GM12878 (cell line): Measurements from ENCODE around the gene DAB2IP. TPM values are rescaled to one million over a fixed set of nuclear protein-coding genes. Genes with fewer than 3 reads are reported as not detected.
"Not testable (repeated sequence)": the region's sequence is repeated elsewhere in the genome, so short reads cannot be mapped to it uniquely, and the experiment has no call there.

ENCODE experiments used
- ATAC-seq: fragments of 200-7000 bp; cut with Tn5 transposase; 3 replicates; pipeline ENCODE4 v1.9.1; 2020; ENCODE audit warnings: mild to moderate bottlenecking, moderate library complexity
- BruUV-seq: library from RNA; stranded (reverse); fragments of 400-500 nt; replicated peaks from 2 replicates; lab custom pipeline; 2021; lab: Mats Ljungman, UMichigan
- CTCF ChIA-PET: fragments of 300-600 bp; sonication (Branson Sonifier 250); formaldehyde crosslinking; extraction: SDS; loops from one replicate; lab custom pipeline; 2021; ENCODE audit warnings: inconsistent platforms; lab: Yijun Ruan, JAX
- POLR2A ChIA-PET: fragments of 350-600 bp; formaldehyde crosslinking; extraction: SDS; loops from one replicate; lab custom pipeline; 2021; ENCODE audit warnings: inconsistent platforms; lab: Charles Lee
- RAD21 ChIA-PET: fragments of 300-600 bp; sonication (Branson Sonifier 250); formaldehyde crosslinking; loops from one replicate; lab custom pipeline; 2023; ENCODE audit warnings: antibody characterized with exemption; ENCODE audit not compliant: unreplicated experiment; lab: Charles Lee
- SMC1A ChIA-PET: fragments of 300-600 bp; sonication (Branson Sonifier 250); formaldehyde crosslinking; loops from one replicate; lab custom pipeline; 2023; ENCODE audit not compliant: unreplicated experiment, uncharacterized antibody; lab: Charles Lee
- DNase-seq: peaks from one replicate; pipeline ENCODE4 v3.0.0-alpha.2; 2011; ENCODE audit warnings: low read depth, low spot score
- FAIRE-seq: peaks from 3 replicates; lab custom pipeline; 2011; peaks lifted over from hg19 to GRCh38; lab: Jason Lieb, UNC
- H2AFZ ChIP-seq: 2 replicates; pipeline ENCODE4 v1.6.0; 2011; ENCODE audit warnings: low read depth, low read length, control low read depth; ENCODE audit not compliant: control insufficient read depth
- H3K27ac ChIP-seq: 2 replicates; pipeline ENCODE4 v1.5.1; 2011; ENCODE audit warnings: control low read depth; ENCODE audit not compliant: control insufficient read depth, insufficient read depth
- H3K27me3 ChIP-seq, 2 experiments: replicated peaks in 1 of 2; 2 replicates each; pipeline versions ENCODE4 v1.6.0 to v1.6.1; 2011; ENCODE audit warnings: low read length in 1 of 2; ENCODE audit not compliant: control insufficient read depth in 2 of 2, insufficient read depth in 2 of 2
- H3K36me3 ChIP-seq, 2 experiments: 2 replicates each; pipeline ENCODE4 v1.5.1; 2011; ENCODE audit warnings: low read length in 1 of 2; ENCODE audit not compliant: control insufficient read depth in 2 of 2, insufficient read depth in 2 of 2
- H3K4me1 ChIP-seq: 2 replicates; pipeline ENCODE4 v1.6.1; 2011; ENCODE audit warnings: mild to moderate bottlenecking, low read length, moderate library complexity, mixed read lengths; ENCODE audit not compliant: control insufficient read depth, insufficient read depth
- H3K4me2 ChIP-seq: 2 replicates; pipeline ENCODE4 v1.6.0; 2011; ENCODE audit warnings: control low read depth; ENCODE audit not compliant: control insufficient read depth, insufficient read depth
- H3K4me3 ChIP-seq: fragments of 200-600 bp; sonication (generic); 2 replicates; pipeline ENCODE4 v1.5.1; 2016
- H3K79me2 ChIP-seq: 2 replicates; pipeline ENCODE4 v1.6.0; 2011; ENCODE audit warnings: low read length; ENCODE audit not compliant: control insufficient read depth, insufficient read depth
- H3K9ac ChIP-seq: 2 replicates; pipeline ENCODE4 v1.8.0; 2011; ENCODE audit warnings: low read length, control low read depth, mixed read lengths; ENCODE audit not compliant: control insufficient read depth, insufficient read depth
- H3K9me3 ChIP-seq: replicated peaks from 3 replicates; pipeline ENCODE4 v1.5.1; 2011; ENCODE audit warnings: mild to moderate bottlenecking, low read length; ENCODE audit not compliant: control insufficient read depth, insufficient read depth
- H4K20me1 ChIP-seq: 2 replicates; pipeline ENCODE4 v1.6.0; 2011; ENCODE audit not compliant: control insufficient read depth, insufficient read depth
- CBFB ChIP-seq: IDR thresholded peaks from 2 replicates; pipeline ENCODE4 v1.6.1; 2016; ENCODE audit warnings: antibody characterized with exemption, low read depth
- LARP7 ChIP-seq: fragments of 450-650 bp; IDR thresholded peaks from 2 replicates; pipeline ENCODE4 v1.6.1; 2017; ENCODE audit warnings: mild to moderate bottlenecking
- POLR2A ChIP-seq: IDR thresholded peaks from 2 replicates; pipeline ENCODE4 v1.6.1; 2011; ENCODE audit warnings: low read depth, mild to moderate bottlenecking, low read length
- WGBS: methylation state at CpG from one replicate; pipeline ENCODE4 v1.1.6; 2016; ENCODE audit warnings: low lambda C conversion rate; ENCODE audit not compliant: insufficient replicate concordance, insufficient coverage; ENCODE audit errors: missing lambda C conversion rate; 5-methylcytosine and 5-hydroxymethylcytosine counted together
- in situ Hi-C: fragments of 300-500 bp; cut with MboI; formaldehyde crosslinking; loops from 9 replicates; pipeline ENCODE4 v1.14.3; 2018; ENCODE audit warnings: mixed read lengths
- intact Hi-C: fragments of 100-400 bp; cut with micrococcal nuclease; formaldehyde crosslinking; loops from one replicate; pipeline ENCODE4 v1.14.2; 2022; ENCODE audit not compliant: unreplicated experiment
- polyA plus RNA-seq, 11 experiments: library from polyadenylated mRNA; depleted of rRNA in 4 of 11; unstranded in 6 of 11; stranded (reverse) in 5 of 11; fragments of >200 nt; fragmentation: Nextera tagmentation in 4 of 11; fragmentation: Illumina TruSeq in 1 of 11; extraction: Ambion mirVana in 4 of 11; extraction: Trizol in 1 of 11; gene quantifications; 1 replicate in 1 of 11; 2 replicates in 10 of 11; pipeline versions ENCODE4 v1.2.1 to v1.2.3, GENCODE V29; 2011 to 2016; ENCODE audit warnings: inconsistent platforms in 2 of 11, missing spikeins in 2 of 11, low read depth in 1 of 11
- total RNA-seq, 4 experiments: library from RNA; depleted of rRNA in 3 of 4; stranded (reverse); fragments of >200 nt in 3 of 4; fragmentation: Illumina TruSeq in 1 of 4; extraction: Trizol in 1 of 4; gene quantifications; 2 replicates each; pipeline versions ENCODE4 v1.2.1 to v1.2.3, GENCODE V29; 2013 to 2021

Gene DAB2IP
- total and polyA plus RNA-seq, 10 of the 15 experiments (the other 5 are each of a cell fraction or from before 2014, with no cell fraction given): 0.03 to 0.38 (median 0.14) TPM; not detected in 6

DNA sequence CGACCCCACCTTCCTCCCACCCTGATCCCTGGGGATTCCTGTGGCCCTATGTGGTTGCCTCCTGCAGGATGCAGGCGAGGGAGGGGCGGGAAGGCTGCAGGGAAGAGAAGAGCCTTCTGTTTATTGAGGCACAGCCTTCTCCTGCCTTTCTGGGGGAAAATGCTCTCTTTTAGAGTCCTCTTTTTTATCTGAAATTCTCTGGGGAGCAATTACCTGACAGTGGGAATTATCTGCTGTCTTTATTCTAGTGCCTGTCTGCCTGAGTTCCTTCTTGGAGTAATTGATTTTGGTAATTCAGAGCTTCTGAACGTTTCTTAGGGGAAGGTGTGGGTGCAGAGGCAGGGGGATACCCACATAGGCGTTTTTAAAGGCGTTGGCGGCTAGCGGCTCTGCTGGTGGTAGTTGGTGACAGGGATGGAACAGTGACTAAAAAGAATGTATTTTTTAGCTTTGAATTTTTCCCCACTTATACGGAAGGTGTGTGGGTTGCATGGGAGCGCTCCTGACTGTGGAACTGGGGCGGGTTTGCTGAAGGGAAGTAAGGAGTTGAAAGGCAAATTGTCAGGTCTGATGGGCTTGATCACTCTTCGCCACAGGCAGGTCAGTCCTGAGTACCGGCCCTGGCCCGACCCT is 35.2 kb upstream of the DAB2IP start:
- BruUV-seq: no TSS peak
- RAD21 ChIA-PET: no interaction called here
- ATAC-seq: no peak

DNA sequence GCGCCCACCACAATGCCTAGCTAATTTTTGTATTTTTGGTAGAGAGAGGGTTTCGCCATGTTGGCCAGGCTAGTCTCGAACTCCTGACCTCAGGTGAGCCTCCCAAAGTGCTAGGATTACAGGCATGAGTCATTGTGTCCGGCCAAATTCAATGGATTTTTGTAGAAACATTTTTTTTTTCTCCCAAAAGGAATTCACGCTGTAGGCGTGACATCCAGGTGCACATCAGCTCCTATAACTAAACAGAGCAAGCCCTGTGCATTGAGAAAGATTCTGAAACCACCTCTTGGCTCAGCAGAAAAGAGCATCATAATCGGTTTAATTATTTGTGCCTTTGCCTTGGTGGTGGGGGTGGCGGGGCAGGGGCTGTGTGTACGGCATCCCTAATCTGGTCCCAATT is 32.9 kb upstream of the DAB2IP start:
- BruUV-seq: no TSS peak
- Histone ChIP-seq H3K4me1 (no peaks in the 10 kb centered on the region; the same call in 1 of the 2 replicates), H3K9ac (no peak overlapping the region), H3K4me3 (no peak overlapping the region), H2AFZ (no peak overlapping the region), H3K9me3 (no peaks in the 10 kb centered on the region), H3K27me3 (no peaks in the 10 kb centered on the region; a peak in 1 of 4 replicates), H4K20me1 (no peaks in the 10 kb centered on the region), H3K27ac (no peak overlapping the region), H3K36me3 (no peaks in the 10 kb centered on the region), H3K4me2 (no peak overlapping the region), H3K79me2 (no peaks in the 10 kb centered on the region)
- ATAC-seq (no peak), DNase-seq (no peak), FAIRE-seq (no peak)
- POLR2A ChIA-PET: no interaction called here
- intact Hi-C loops: no loop called here
- RAD21 ChIA-PET: no interaction called here
- SMC1A ChIA-PET: no interaction called here
- TF ChIP-seq LARP7: no peak
- CTCF ChIA-PET: no interaction called here
- 40% methylated on average over 9 of the region's 9 CpGs for WGBS
- in situ Hi-C loops: no loop called here

More for the DNA sequence above, 35.2 kb upstream of the DAB2IP start:
- H2AFZ ChIP-seq: no peak overlapping the region
- intact Hi-C loops: no loop called here
- H3K36me3 ChIP-seq: no peaks in the 10 kb centered on the region
- H3K9ac ChIP-seq: no peak overlapping the region
- H3K9me3 ChIP-seq: no peaks in the 10 kb centered on the region
- no peaks in the 10 kb centered on the region for H3K79me2 ChIP-seq
- no peak for FAIRE-seq
- 30% methylated on average over 14 of the region's 14 CpGs for WGBS
- no peaks in the 10 kb centered on the region; the same call in 1 of the 2 replicates for H3K4me1 ChIP-seq
- H3K27ac ChIP-seq: no peak overlapping the region
- ChIA-PET SMC1A (no interaction called here), CTCF (no interaction called here), POLR2A (no interaction called here)
- in situ Hi-C loops: no loop called here
- H3K4me3 ChIP-seq: no peak overlapping the region
- no peak overlapping the region for H3K4me2 ChIP-seq
- TF ChIP-seq CBFB (no peak), POLR2A (no peak)
- H3K27me3 ChIP-seq: peaks cover 5 to 8% of the 10 kb centered on the region in 2 experiments; a peak in 3 of 4 replicates
- H4K20me1 ChIP-seq: no peaks in the 10 kb centered on the region
- DNase-seq: no peak

DNA sequence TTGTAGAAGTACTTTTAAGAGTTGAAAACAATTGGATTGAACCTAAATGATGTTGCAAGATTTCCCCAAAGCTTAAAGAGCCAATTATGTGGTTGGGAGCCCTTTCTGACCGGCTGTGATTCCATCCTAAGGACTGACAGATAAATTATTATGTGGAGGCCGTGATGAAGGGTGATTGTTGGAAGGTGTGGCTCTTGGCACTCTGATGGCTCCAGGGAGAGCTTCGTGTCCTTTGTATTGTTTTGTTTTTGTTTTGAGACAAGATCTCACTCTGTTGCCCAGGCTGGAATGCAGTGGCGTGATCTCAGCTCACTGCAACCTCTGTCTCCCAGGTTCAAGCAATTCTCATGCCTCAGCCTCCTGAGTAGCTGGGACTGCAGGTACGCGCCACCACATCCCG is 32.5 kb upstream of the DAB2IP start:
- SMC1A ChIA-PET, H3K79me2 ChIP-seq, H3K36me3 ChIP-seq, H3K4me3 ChIP-seq, H3K4me1 ChIP-seq, H3K9me3 ChIP-seq, BruUV-seq, H3K9ac ChIP-seq, H4K20me1 ChIP-seq, H3K4me2 ChIP-seq, H2AFZ ChIP-seq, RAD21 ChIA-PET, CTCF ChIA-PET, ATAC-seq, H3K27me3 ChIP-seq, intact Hi-C loops, in situ Hi-C loops, POLR2A ChIA-PET, H3K27ac ChIP-seq, FAIRE-seq, DNase-seq: not testable (repeated sequence)
- 48% methylated on average over 7 of the region's 7 CpGs for WGBS
